ENCODE data around the gene PTGER3. TPM values are rescaled to one million over a fixed set of nuclear protein-coding genes. Genes with fewer than 3 reads are reported as not detected.
A peak's percentile ranks its signal among the peaks of the same experiment; 100 is the strongest.

Gene PTGER3
- polyA plus RNA-seq, 1 donor, result 0.90 TPM

- DNase-seq (ENCODE audit: low read depth), result peak; percentile 57
These were observed 2.5 kb upstream of the PTGER3 start for GRCh38 chr1:71049951-71050598.

GRCh38 chr1:71046891-71047634, 553 bp downstream of the PTGER3 start:
- DNase-seq (ENCODE audit: low read depth), result no peak

DNA sequence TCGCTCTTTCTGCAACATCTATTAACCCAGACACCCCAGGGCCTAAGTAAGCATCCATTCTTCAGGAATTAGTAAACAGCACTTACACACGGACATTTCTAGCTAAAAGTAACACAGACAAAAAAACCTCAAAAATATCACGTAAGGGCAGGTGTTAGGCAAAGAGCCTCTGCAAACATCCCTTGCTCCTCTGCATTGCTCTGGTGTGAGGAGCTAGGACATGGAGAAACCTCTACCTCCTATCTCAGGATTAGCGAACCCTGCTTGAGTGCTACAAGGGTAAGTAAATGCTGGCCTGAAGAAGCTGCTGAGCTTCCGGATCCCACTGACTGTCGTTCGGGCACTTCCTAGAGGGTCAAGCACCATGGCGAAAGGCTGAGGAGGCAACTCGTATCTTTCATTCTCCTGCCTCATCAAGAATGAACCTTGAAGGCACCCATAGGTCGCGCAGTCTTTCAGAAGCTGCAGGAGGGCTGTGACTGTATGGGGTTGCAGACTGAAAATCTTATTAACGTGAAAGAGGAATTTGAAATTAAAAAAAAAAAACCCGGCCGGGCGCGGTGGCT, 2.1 kb downstream of the PTGER3 start:
- DNase-seq (ENCODE audit: low read depth), result no peak

GRCh38 chr1:71044833-71045232, 2.8 kb downstream of the PTGER3 start:
- no peak for DNase-seq (ENCODE audit: low read depth)

DNA sequence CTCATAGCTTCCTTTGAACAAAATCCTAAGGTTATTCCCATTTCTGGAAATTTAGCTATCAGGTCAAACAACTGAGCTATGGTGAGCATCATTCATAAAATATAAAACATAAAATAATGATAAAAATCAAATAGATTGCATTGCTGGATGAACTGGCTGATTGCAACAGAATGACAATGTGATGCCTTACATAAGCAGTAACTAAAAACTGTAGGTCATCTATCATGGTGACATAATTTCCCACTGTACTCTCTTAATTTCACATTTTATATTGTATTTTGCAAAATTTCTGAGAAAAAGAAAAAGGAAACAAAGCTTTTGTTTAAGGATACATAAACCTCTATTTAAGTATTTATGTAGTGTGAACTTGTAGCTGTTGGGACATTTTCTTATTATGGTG, 4.6 kb downstream of the PTGER3 start:
- no peak for DNase-seq (ENCODE audit: low read depth)

- no peak for DNase-seq (ENCODE audit: low read depth)
These were observed 5.8 kb downstream of the PTGER3 start for GRCh38 chr1:71041806-71042205.

- DNase-seq (ENCODE audit: low read depth), result no peak
These were observed 7.9 kb downstream of the PTGER3 start for GRCh38 chr1:71039661-71040262.

GRCh38 chr1:71038942-71039341, 8.7 kb downstream of the PTGER3 start:
- no peak for DNase-seq (ENCODE audit: low read depth)

DNA sequence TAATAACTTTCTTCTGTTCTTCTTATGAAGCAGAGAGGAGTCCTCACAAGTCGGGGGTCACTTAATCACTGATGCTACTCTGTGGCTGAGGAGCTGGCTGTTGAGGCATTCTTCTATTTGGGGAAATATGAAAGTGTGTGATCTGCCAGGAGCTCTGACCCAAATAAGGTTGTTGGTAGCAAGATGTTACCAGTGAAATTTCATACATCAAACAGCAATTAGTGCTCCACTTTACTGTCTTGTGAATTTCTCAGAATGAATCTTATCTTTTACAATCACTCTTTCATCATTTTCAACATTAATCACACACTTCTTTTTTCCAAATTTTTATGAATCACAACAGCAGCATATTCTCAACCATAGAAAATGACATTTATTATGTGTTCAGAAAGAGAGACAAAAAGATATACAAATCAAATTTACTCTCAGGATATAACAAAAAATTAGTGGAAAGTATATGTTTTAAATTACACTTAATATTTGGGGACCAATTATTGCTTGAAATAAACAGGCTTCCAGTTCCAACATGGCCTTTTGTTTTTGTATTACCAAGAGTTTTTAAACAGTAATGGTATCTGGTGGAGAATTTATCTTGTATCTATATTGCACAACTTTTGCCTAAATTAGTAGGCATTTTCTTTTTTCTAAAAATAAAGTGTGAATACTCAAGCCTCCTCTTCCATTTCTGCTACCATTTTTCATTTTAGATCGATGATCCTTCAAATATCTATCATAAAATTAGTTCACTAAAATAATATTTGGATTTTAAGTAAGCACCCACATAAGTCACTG, 9.6 kb downstream of the PTGER3 start:
- no peak for DNase-seq (ENCODE audit: low read depth)

DNA sequence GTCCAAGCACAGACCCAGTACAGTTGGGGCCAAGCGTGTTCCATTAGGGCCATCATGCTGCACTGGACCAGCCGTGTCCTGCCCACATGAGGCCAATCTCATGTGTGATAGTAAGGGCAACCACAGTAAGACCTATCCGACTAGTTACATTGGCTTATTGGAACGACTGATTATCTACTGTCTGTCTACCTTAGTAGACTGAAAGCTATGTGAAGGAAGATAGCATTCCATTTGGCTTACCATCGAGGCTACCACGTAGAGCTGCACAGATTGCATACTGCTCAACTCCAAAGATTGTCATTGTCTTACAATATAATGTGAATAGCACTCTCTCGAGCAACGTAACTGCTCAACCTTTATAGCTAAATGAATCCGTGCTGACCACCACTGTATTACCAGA, 10.6 kb downstream of the PTGER3 start:
- DNase-seq (ENCODE audit: low read depth), result no peak

- no peak for DNase-seq (ENCODE audit: low read depth)
These were observed 14.5 kb downstream of the PTGER3 start for GRCh38 chr1:71033136-71033535.

- no peak for DNase-seq (ENCODE audit: low read depth)
These were observed 16.2 kb downstream of the PTGER3 start for GRCh38 chr1:71031426-71031825.

DNA sequence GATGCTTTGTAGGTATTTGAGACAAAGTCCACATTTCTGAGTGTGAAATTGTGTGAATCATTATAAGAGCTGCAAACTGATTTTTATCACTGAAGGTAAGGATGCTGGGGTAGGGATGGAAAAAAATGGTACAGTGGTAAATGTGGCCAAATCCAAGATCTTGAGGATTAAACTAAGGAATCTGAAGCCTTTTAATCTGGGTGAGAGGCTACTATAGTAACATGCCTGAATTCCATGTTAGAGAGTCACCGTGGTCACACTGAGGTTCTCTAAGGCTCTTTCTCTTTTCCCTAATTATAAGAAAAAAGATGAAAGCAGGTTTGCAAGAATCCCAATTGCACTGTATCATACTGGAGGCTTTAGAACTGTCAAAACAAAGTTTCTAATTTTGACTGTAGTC, 17.6 kb downstream of the PTGER3 start:
- DNase-seq (ENCODE audit: low read depth), result no peak

GRCh38 chr1:71028981-71029380, 18.6 kb downstream of the PTGER3 start:
- DNase-seq (ENCODE audit: low read depth), result no peak

- DNase-seq (ENCODE audit: low read depth), result no peak
These were observed 19.6 kb downstream of the PTGER3 start for GRCh38 chr1:71027991-71028390.

DNA sequence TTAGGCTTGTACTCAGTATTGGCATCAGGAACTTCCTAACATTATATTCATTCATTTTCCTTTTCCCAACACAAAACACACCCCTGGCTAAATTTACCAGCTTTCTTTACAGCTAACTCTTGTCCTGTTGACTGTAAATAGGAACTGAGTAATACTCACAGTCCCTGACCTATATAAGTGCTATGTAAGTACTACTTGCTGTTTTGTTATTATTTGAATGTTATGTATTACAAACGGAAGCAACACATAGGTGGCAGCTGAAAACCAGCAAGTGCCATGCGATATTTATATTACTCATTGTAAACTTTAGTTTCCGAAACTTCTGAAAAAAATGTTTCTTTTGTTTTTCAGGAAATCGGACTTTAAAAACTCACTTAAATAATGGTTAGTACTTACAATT, 21.5 kb downstream of the PTGER3 start:
- no peak for DNase-seq (ENCODE audit: low read depth)

GRCh38 chr1:71023515-71023914, 24.1 kb downstream of the PTGER3 start:
- no peak for DNase-seq (ENCODE audit: low read depth)

GRCh38 chr1:71019233-71019969, 28.2 kb downstream of the PTGER3 start:
- DNase-seq (ENCODE audit: low read depth), result no peak

- no peak for DNase-seq (ENCODE audit: low read depth)
These were observed 28.8 kb downstream of the PTGER3 start for GRCh38 chr1:71018791-71019190.

GRCh38 chr1:71015745-71016144, 31.9 kb downstream of the PTGER3 start:
- DNase-seq (ENCODE audit: low read depth), result no peak

GRCh38 chr1:71014178-71014579, 33.4 kb downstream of the PTGER3 start:
- DNase-seq (ENCODE audit: low read depth), result no peak
